ENCODE data around the gene RBKS.

- TF ChIP-seq CTCF (IDR thresholded peaks at IDR 0.05) (no peak), STAT6 (CRISPR knock-in tag; conservative IDR thresholded peaks at IDR 0.05; ENCODE audit: low read depth) (no peak), MAX (CRISPR knock-in tag; IDR thresholded peaks at IDR 0.05) (no peak), USF1 (CRISPR knock-in tag; IDR thresholded peaks at IDR 0.05) (no peak), SP1 (CRISPR knock-in tag; conservative IDR thresholded peaks at IDR 0.05) (no peak), ATF1 (CRISPR knock-in tag; IDR thresholded peaks at IDR 0.05) (no peak), ZNF263 (CRISPR knock-in tag; IDR thresholded peaks at IDR 0.05; ENCODE audit: low read depth) (no peak), ZNF281 (CRISPR knock-in tag; IDR thresholded peaks at IDR 0.05) (no peak), GABPB1 (CRISPR knock-in tag; IDR thresholded peaks at IDR 0.05) (no peak)
Measured at GRCh38 chr2:27806311-27807059, 83.7 kb downstream of the RBKS start.

All from WTC11 (cell line).